Esophagus squamous epithelium (tissue), 4 donors: ENCODE data around the gene CRTAP.

ENCODE experiments used
- CTCF ChIP-seq, 6 experiments: fragments of 450-650 bp in 4 of 6; fragments of 200-600 bp in 2 of 6; sonication (generic) in 2 of 6; IDR thresholded peaks; one replicate each; pipeline ENCODE4 v1.5.1; 2016 to 2019; ENCODE audit warnings: antibody characterized with exemption in 6 of 6, mild to moderate bottlenecking in 4 of 6, moderate library complexity in 4 of 6
- POLR2A ChIP-seq, 4 donors: fragments of 450-650 bp; IDR thresholded peaks; one replicate each; pipeline ENCODE4 v1.6.1; 2017; ENCODE audit warnings: antibody characterized with exemption in 4 of 4, mild to moderate bottlenecking in 4 of 4, moderate library complexity in 3 of 4

- no peak for TF ChIP-seq CTCF (IDR thresholded peaks at IDR 0.05)
- TF ChIP-seq POLR2A (IDR thresholded peaks at IDR 0.05): no peak
Measured at GRCh38 chr3:33174095-33174494, 60.3 kb downstream of the CRTAP start.
